MM.1S (cell line): ENCODE data around the gene TFAP2E.

Experiments
- DNase-seq: peaks from one replicate; pipeline ENCODE4 v3.0.0-alpha.2; 2015
- H2AFZ ChIP-seq: fragments of 300-600 bp; sonication (generic); 2 replicates; pipeline ENCODE4 v1.6.0; 2016; ENCODE audit warnings: antibody characterized with exemption, low read length
- H3F3A ChIP-seq: fragments of 300-600 bp; sonication (generic); 2 replicates; pipeline ENCODE4 v1.6.1; 2016; ENCODE audit warnings: mild to moderate bottlenecking, antibody characterized with exemption, low read length, moderate library complexity, mixed read lengths; ENCODE audit not compliant: insufficient read depth
- H3K27ac ChIP-seq: fragments of 300-600 bp; sonication (generic); 2 replicates; pipeline ENCODE4 v1.5.1; 2016; ENCODE audit warnings: mild to moderate bottlenecking, low read length
- H3K27me3 ChIP-seq: fragments of 300-600 bp; sonication (generic); replicated peaks from 2 replicates; pipeline ENCODE4 v1.6.0; 2016; ENCODE audit warnings: low read length; ENCODE audit not compliant: insufficient read depth
- H3K36me3 ChIP-seq: fragments of 300-600 bp; sonication (generic); replicated peaks from 2 replicates; pipeline ENCODE4 v1.6.1; 2016; ENCODE audit warnings: mild to moderate bottlenecking, low read length, mixed read lengths; ENCODE audit not compliant: insufficient read depth
- H3K4me1 ChIP-seq: fragments of 300-600 bp; sonication (generic); 2 replicates; pipeline ENCODE4 v1.6.1; 2016; ENCODE audit warnings: low read length, mixed read lengths
- H3K4me2 ChIP-seq: fragments of 300-600 bp; sonication (generic); 2 replicates; pipeline ENCODE4 v1.6.0; 2016; ENCODE audit warnings: low read depth, low read length
- H3K4me3 ChIP-seq: fragments of 300-600 bp; sonication (generic); 2 replicates; pipeline ENCODE4 v1.5.1; 2016; ENCODE audit warnings: low read length, mixed read lengths
- H3K79me2 ChIP-seq: fragments of 300-600 bp; sonication (generic); 2 replicates; pipeline ENCODE4 v1.6.1; 2016; ENCODE audit warnings: mixed run types, low read length, mixed read lengths
- H3K9ac ChIP-seq: fragments of 300-600 bp; sonication (generic); 2 replicates; pipeline ENCODE4 v1.6.1; 2016; ENCODE audit warnings: low read length, mixed read lengths
- H3K9me2 ChIP-seq: fragments of 300-600 bp; sonication (generic); replicated peaks from 2 replicates; pipeline ENCODE4 v1.6.1; 2016; ENCODE audit warnings: mild to moderate bottlenecking, low read length, mixed read lengths; ENCODE audit not compliant: insufficient read depth
- H3K9me3 ChIP-seq: fragments of 300-600 bp; sonication (generic); replicated peaks from 2 replicates; pipeline ENCODE4 v1.6.1; 2016; ENCODE audit warnings: mild to moderate bottlenecking, low read length, mixed read lengths; ENCODE audit not compliant: insufficient read depth
- H4K20me1 ChIP-seq: fragments of 300-600 bp; sonication (generic); 2 replicates; pipeline ENCODE4 v1.6.1; 2016; ENCODE audit warnings: mild to moderate bottlenecking, low read length, moderate library complexity, mixed read lengths; ENCODE audit not compliant: insufficient read depth
- CTCF ChIP-seq: fragments of 300-600 bp; sonication (generic); IDR thresholded peaks from 2 replicates; pipeline ENCODE4 v1.5.1; 2016; ENCODE audit warnings: antibody characterized with exemption, low read length, mixed read lengths
- EZH2 ChIP-seq: fragments of 300-600 bp; sonication (generic); optimal IDR thresholded peaks from 2 replicates; pipeline ENCODE3; 2017; ENCODE audit warnings: low read depth, mild to moderate bottlenecking, antibody characterized with exemption, low read length, mixed read lengths
- EZH2phosphoT487 ChIP-seq: fragments of 300-600 bp; sonication (generic); IDR thresholded peaks from 2 replicates; pipeline ENCODE4 v1.6.1; 2018; ENCODE audit warnings: antibody characterized with exemption, low read length

The TFAP2E gene

GRCh38 chr1:35530946-35531345, 42.2 kb upstream of the TFAP2E start:
- Histone ChIP-seq H3K36me3 (peaks cover 6% of the 10 kb centered on the region; the same call in 1 of the 2 replicates), H3K79me2 (peaks cover 29% of the 10 kb centered on the region), H3K4me1 (no peaks in the 10 kb centered on the region), H2AFZ (no peak overlapping the region), H3F3A (no peaks in the 10 kb centered on the region), H3K27me3 (no peaks in the 10 kb centered on the region), H3K9me2 (no peaks in the 10 kb centered on the region), H3K4me2 (no peak overlapping the region), H3K9ac (no peak overlapping the region), H3K9me3 (no peaks in the 10 kb centered on the region), H3K4me3 (no peak overlapping the region), H3K27ac (no peak overlapping the region), H4K20me1 (no peaks in the 10 kb centered on the region)
- no peak for DNase-seq
- TF ChIP-seq CTCF (no peak), EZH2 (no peak), EZH2phosphoT487 (no peak)

- H3K9me3 ChIP-seq: no peaks in the 10 kb centered on the region
- peaks cover 6% of the 10 kb centered on the region; the same call in 1 of the 2 replicates for H3K36me3 ChIP-seq
- peaks cover 34% of the 10 kb centered on the region for H3K79me2 ChIP-seq
- H3F3A ChIP-seq: no peaks in the 10 kb centered on the region
- no peak overlapping the region for H3K27ac ChIP-seq
- no peaks in the 10 kb centered on the region for H4K20me1 ChIP-seq
- H3K4me1 ChIP-seq: no peaks in the 10 kb centered on the region
- no peak overlapping the region for H2AFZ ChIP-seq
- no peak overlapping the region for H3K9ac ChIP-seq
- no peaks in the 10 kb centered on the region for H3K9me2 ChIP-seq
- no peaks in the 10 kb centered on the region for H3K27me3 ChIP-seq
- no peak overlapping the region for H3K4me2 ChIP-seq
- TF ChIP-seq EZH2 (no peak), CTCF (no peak), EZH2phosphoT487 (no peak)
- H3K4me3 ChIP-seq: no peak overlapping the region
- DNase-seq: no peak
Measured at GRCh38 chr1:35531368-35531767, 41.7 kb upstream of the TFAP2E start.

DNA sequence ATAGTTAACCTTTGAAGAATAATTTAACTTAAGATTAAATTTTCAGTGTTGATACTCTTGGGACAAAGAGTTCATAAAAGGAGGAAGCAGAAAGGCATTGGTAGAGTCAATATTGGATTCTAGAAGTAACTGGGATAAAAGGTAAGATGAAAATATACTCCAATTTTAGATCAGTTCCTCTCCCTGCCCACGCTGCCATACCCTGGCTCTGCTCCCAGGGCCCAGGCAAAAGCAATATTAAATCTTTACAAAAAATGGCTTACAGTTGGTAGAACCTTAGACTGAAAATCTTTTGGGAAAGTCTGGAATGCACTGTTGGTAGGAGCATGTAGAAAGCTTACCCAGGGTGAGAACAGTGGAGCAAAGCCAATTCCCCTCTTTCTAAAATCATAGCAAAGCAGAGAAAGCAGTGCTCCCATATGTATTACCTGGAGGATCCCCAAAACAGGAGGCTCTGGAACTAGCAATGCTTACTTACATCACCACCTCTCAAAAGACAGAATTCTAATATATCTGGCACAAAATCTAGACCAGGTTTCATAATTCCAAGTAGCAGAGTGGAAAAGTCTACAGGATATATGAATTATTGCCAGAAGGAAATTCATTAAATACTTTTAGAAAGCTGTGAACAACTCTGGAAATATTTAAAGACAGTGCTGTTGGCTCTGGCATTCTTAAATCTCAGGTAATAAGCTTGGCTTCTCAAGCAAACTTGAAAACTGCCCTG, 40.5 kb upstream of the TFAP2E start:
- no peak for DNase-seq
- no peak overlapping the region for H3K9ac ChIP-seq
- no peak overlapping the region for H3K27ac ChIP-seq
- no peak overlapping the region for H3K4me2 ChIP-seq
- TF ChIP-seq CTCF (no peak), EZH2 (no peak), EZH2phosphoT487 (no peak)
- H3K9me3 ChIP-seq: no peaks in the 10 kb centered on the region
- H3K36me3 ChIP-seq: peaks cover 6% of the 10 kb centered on the region; the same call in 1 of the 2 replicates
- no peak overlapping the region for H2AFZ ChIP-seq
- H3F3A ChIP-seq: no peaks in the 10 kb centered on the region
- H3K27me3 ChIP-seq: no peaks in the 10 kb centered on the region
- H4K20me1 ChIP-seq: no peaks in the 10 kb centered on the region
- peaks cover 8% of the 10 kb centered on the region; the same call in 1 of the 2 replicates for H3K4me1 ChIP-seq
- peaks cover 46% of the 10 kb centered on the region for H3K79me2 ChIP-seq
- no peak overlapping the region for H3K4me3 ChIP-seq
- H3K9me2 ChIP-seq: no peaks in the 10 kb centered on the region
